GM12878 (cell line): ENCODE results near the gene CTAGE9. TPM values are rescaled to one million over a fixed set of nuclear protein-coding genes. Genes with fewer than 3 reads are reported as not detected.

ENCODE experiments used
- ATAC-seq: fragments of 200-7000 bp; cut with Tn5 transposase; 3 replicates; pipeline ENCODE4 v1.9.1; 2020; ENCODE audit warnings: mild to moderate bottlenecking, moderate library complexity
- BruUV-seq: library from RNA; stranded (reverse); fragments of 400-500 nt; replicated peaks from 2 replicates; lab custom pipeline; 2021; lab: Mats Ljungman, UMichigan
- CTCF ChIA-PET: fragments of 300-600 bp; sonication (Branson Sonifier 250); formaldehyde crosslinking; extraction: SDS; loops from one replicate; lab custom pipeline; 2021; ENCODE audit warnings: inconsistent platforms; lab: Yijun Ruan, JAX
- POLR2A ChIA-PET: fragments of 350-600 bp; formaldehyde crosslinking; extraction: SDS; loops from one replicate; lab custom pipeline; 2021; ENCODE audit warnings: inconsistent platforms; lab: Charles Lee
- RAD21 ChIA-PET: fragments of 300-600 bp; sonication (Branson Sonifier 250); formaldehyde crosslinking; loops from one replicate; lab custom pipeline; 2023; ENCODE audit warnings: antibody characterized with exemption; ENCODE audit not compliant: unreplicated experiment; lab: Charles Lee
- SMC1A ChIA-PET: fragments of 300-600 bp; sonication (Branson Sonifier 250); formaldehyde crosslinking; loops from one replicate; lab custom pipeline; 2023; ENCODE audit not compliant: unreplicated experiment, uncharacterized antibody; lab: Charles Lee
- DNase-seq: peaks from one replicate; pipeline ENCODE4 v3.0.0-alpha.2; 2011; ENCODE audit warnings: low read depth, low spot score
- FAIRE-seq: peaks from 3 replicates; lab custom pipeline; 2011; peaks lifted over from hg19 to GRCh38; lab: Jason Lieb, UNC
- H2AFZ ChIP-seq: 2 replicates; pipeline ENCODE4 v1.6.0; 2011; ENCODE audit warnings: low read depth, low read length, control low read depth; ENCODE audit not compliant: control insufficient read depth
- H3K27ac ChIP-seq: 2 replicates; pipeline ENCODE4 v1.5.1; 2011; ENCODE audit warnings: control low read depth; ENCODE audit not compliant: control insufficient read depth, insufficient read depth
- H3K27me3 ChIP-seq, 2 experiments: replicated peaks in 1 of 2; 2 replicates each; pipeline versions ENCODE4 v1.6.0 to v1.6.1; 2011; ENCODE audit warnings: low read length in 1 of 2; ENCODE audit not compliant: control insufficient read depth in 2 of 2, insufficient read depth in 2 of 2
- H3K36me3 ChIP-seq, 2 experiments: 2 replicates each; pipeline ENCODE4 v1.5.1; 2011; ENCODE audit warnings: low read length in 1 of 2; ENCODE audit not compliant: control insufficient read depth in 2 of 2, insufficient read depth in 2 of 2
- H3K4me1 ChIP-seq: 2 replicates; pipeline ENCODE4 v1.6.1; 2011; ENCODE audit warnings: mild to moderate bottlenecking, low read length, moderate library complexity, mixed read lengths; ENCODE audit not compliant: control insufficient read depth, insufficient read depth
- H3K4me2 ChIP-seq: 2 replicates; pipeline ENCODE4 v1.6.0; 2011; ENCODE audit warnings: control low read depth; ENCODE audit not compliant: control insufficient read depth, insufficient read depth
- H3K4me3 ChIP-seq: fragments of 200-600 bp; sonication (generic); 2 replicates; pipeline ENCODE4 v1.5.1; 2016
- H3K79me2 ChIP-seq: 2 replicates; pipeline ENCODE4 v1.6.0; 2011; ENCODE audit warnings: low read length; ENCODE audit not compliant: control insufficient read depth, insufficient read depth
- H3K9ac ChIP-seq: 2 replicates; pipeline ENCODE4 v1.8.0; 2011; ENCODE audit warnings: low read length, control low read depth, mixed read lengths; ENCODE audit not compliant: control insufficient read depth, insufficient read depth
- H3K9me3 ChIP-seq: replicated peaks from 3 replicates; pipeline ENCODE4 v1.5.1; 2011; ENCODE audit warnings: mild to moderate bottlenecking, low read length; ENCODE audit not compliant: control insufficient read depth, insufficient read depth
- H4K20me1 ChIP-seq: 2 replicates; pipeline ENCODE4 v1.6.0; 2011; ENCODE audit not compliant: control insufficient read depth, insufficient read depth
- E2F4 ChIP-seq: IDR thresholded peaks from 2 replicates; pipeline ENCODE4 v1.6.1; 2012; ENCODE audit warnings: low read depth, low read length, improper control_type of control experiment
- HSF1 ChIP-seq: fragments of 150-350 bp; IDR thresholded peaks from 2 replicates; pipeline ENCODE4 v1.6.1; 2014; ENCODE audit warnings: mild to moderate bottlenecking, low read depth, low read length
- LARP7 ChIP-seq: fragments of 450-650 bp; IDR thresholded peaks from 2 replicates; pipeline ENCODE4 v1.6.1; 2017; ENCODE audit warnings: mild to moderate bottlenecking
- SMAD1 ChIP-seq: fragments of 450-650 bp; IDR thresholded peaks from 2 replicates; pipeline ENCODE4 v1.6.1; 2018; ENCODE audit warnings: mild to moderate bottlenecking, low read depth; ENCODE audit not compliant: partially characterized antibody
- STAT1 ChIP-seq: fragments of 450-650 bp; conservative IDR thresholded peaks from 2 replicates; pipeline ENCODE4 v1.6.1; 2014; ENCODE audit warnings: antibody characterized with exemption, mild to moderate bottlenecking
- WGBS: methylation state at CpG from one replicate; pipeline ENCODE4 v1.1.6; 2016; ENCODE audit warnings: low lambda C conversion rate; ENCODE audit not compliant: insufficient replicate concordance, insufficient coverage; ENCODE audit errors: missing lambda C conversion rate; 5-methylcytosine and 5-hydroxymethylcytosine counted together
- in situ Hi-C: fragments of 300-500 bp; cut with MboI; formaldehyde crosslinking; loops from 9 replicates; pipeline ENCODE4 v1.14.3; 2018; ENCODE audit warnings: mixed read lengths
- intact Hi-C: fragments of 100-400 bp; cut with micrococcal nuclease; formaldehyde crosslinking; loops from one replicate; pipeline ENCODE4 v1.14.2; 2022; ENCODE audit not compliant: unreplicated experiment
- polyA plus RNA-seq, 11 experiments: library from polyadenylated mRNA; depleted of rRNA in 4 of 11; unstranded in 6 of 11; stranded (reverse) in 5 of 11; fragments of >200 nt; fragmentation: Nextera tagmentation in 4 of 11; fragmentation: Illumina TruSeq in 1 of 11; extraction: Ambion mirVana in 4 of 11; extraction: Trizol in 1 of 11; gene quantifications; 1 replicate in 1 of 11; 2 replicates in 10 of 11; pipeline versions ENCODE4 v1.2.1 to v1.2.3, GENCODE V29; 2011 to 2016; ENCODE audit warnings: inconsistent platforms in 2 of 11, missing spikeins in 2 of 11, low read depth in 1 of 11
- total RNA-seq, 4 experiments: library from RNA; depleted of rRNA in 3 of 4; stranded (reverse); fragments of >200 nt in 3 of 4; fragmentation: Illumina TruSeq in 1 of 4; extraction: Trizol in 1 of 4; gene quantifications; 2 replicates each; pipeline versions ENCODE4 v1.2.1 to v1.2.3, GENCODE V29; 2013 to 2021

CTAGE9 gene
- total and polyA plus RNA-seq, 10 of the 15 experiments (the other 5 are each of a cell fraction or from before 2014, with no cell fraction given), result 0.06 TPM; not detected in 9

GRCh38 chr6:131755597-131755996 is 44.8 kb upstream of the CTAGE9 start:
- Histone ChIP-seq H3K4me1 (no peaks in the 10 kb centered on the region), H2AFZ (no peak overlapping the region), H3K27ac (no peak overlapping the region), H3K4me3 (no peak overlapping the region), H3K9ac (no peak overlapping the region), H4K20me1 (no peaks in the 10 kb centered on the region), H3K36me3 (no peaks in the 10 kb centered on the region), H3K27me3 (no peaks in the 10 kb centered on the region), H3K79me2 (no peaks in the 10 kb centered on the region), H3K4me2 (no peak overlapping the region), H3K9me3 (no peaks in the 10 kb centered on the region)
- POLR2A ChIA-PET, result no interaction called here
- no peak for DNase-seq
- ATAC-seq, result no peak
- WGBS, result 88% methylated on average over 3 of the region's 3 CpGs
- intact Hi-C loops (no loop called here), in situ Hi-C loops (no loop called here)
- no TSS peak for BruUV-seq
- RAD21 ChIA-PET, result no interaction called here
- TF ChIP-seq SMAD1 (no peak), HSF1 (no peak), STAT1 (no peak), LARP7 (no peak), E2F4 (no peak)
- CTCF ChIA-PET, result no interaction called here
- SMC1A ChIA-PET, result no interaction called here
- no peak for FAIRE-seq
